Measurements from ENCODE around the gene CBARP.

DNA sequence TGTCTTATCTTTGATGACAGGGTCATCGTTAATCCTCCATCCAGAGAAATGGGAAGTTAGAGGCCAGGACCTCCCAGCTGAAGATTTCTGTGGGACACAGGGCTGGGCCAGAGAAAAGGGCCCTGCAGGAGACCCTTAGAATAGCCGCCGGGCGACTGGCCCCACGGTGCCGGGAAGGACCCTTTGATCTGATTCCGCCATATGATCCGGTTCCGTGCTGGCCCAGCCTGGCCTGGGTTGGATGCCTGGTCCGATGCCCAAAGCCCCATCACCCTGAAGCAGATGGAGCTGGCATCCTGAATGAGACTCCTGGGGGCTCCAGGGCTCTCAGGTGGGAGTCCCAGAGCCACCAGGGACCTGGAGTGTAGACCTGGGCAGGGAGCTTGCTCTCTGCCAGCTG, 38.3 kb downstream of the CBARP start:
- no peak for TF ChIP-seq CTCF (conservative IDR thresholded peaks at IDR 0.05 in 1 of 2, IDR thresholded peaks at IDR 0.05 in 1 of 2; ENCODE audit: low read depth in 1 of 2, low read length in 2 of 2)
- no peak for TF ChIP-seq EZH2 (IDR thresholded peaks at IDR 0.05; ENCODE audit: low read length, missing control alignments)
